H1 (cell line): Measurements from ENCODE around the gene TAF5. TPM values are rescaled to one million over a fixed set of nuclear protein-coding genes. Genes with fewer than 3 reads are reported as not detected.

Experiments
- CTCF ChIA-PET: fragments of 300-600 bp; sonication (Branson Sonifier 250); formaldehyde crosslinking; loops from one replicate; lab custom pipeline; 2021; ENCODE audit not compliant: partially characterized antibody; lab: Charles Lee
- POLR2A ChIA-PET: fragments of 300-600 bp; sonication (Branson Sonifier 250); formaldehyde crosslinking; loops from one replicate; lab custom pipeline; 2021; ENCODE audit warnings: inconsistent platforms; ENCODE audit not compliant: partially characterized antibody; lab: Charles Lee
- DNase-seq, 2 experiments: peaks; one replicate each; pipeline versions ENCODE4 v3.0.0 to v3.0.0-alpha.2; 2010 to 2022; ENCODE audit warnings: low spot score in 2 of 2, low read depth in 1 of 2, mixed read lengths in 1 of 2
- FAIRE-seq: peaks from 2 replicates; lab custom pipeline; 2011; peaks lifted over from hg19 to GRCh38; lab: Jason Lieb, UNC
- H2AFZ ChIP-seq: 2 replicates; pipeline ENCODE4 v1.8.1; 2012; ENCODE audit warnings: low read length, inconsistent platforms
- H2AK5ac ChIP-seq: 2 replicates; pipeline ENCODE4 v1.6.1; 2013; ENCODE audit warnings: low read depth, low read length
- H2BK120ac ChIP-seq: replicated peaks from 2 replicates; pipeline ENCODE3; 2013; ENCODE audit warnings: low read depth, low read length, inconsistent platforms
- H2BK12ac ChIP-seq: 2 replicates; pipeline ENCODE4 v1.6.1; 2013; ENCODE audit warnings: low read depth, low read length
- H2BK15ac ChIP-seq: 2 replicates; pipeline ENCODE4 v1.6.1; 2013; ENCODE audit warnings: low read length
- H2BK20ac ChIP-seq: 2 replicates; pipeline ENCODE4 v1.6.1; 2013; ENCODE audit warnings: low read length
- H2BK5ac ChIP-seq: 2 replicates; pipeline ENCODE4 v1.6.1; 2013; ENCODE audit warnings: low read depth, low read length
- H3K14ac ChIP-seq: 2 replicates; pipeline ENCODE4 v1.6.1; 2013; ENCODE audit warnings: inconsistent platforms; ENCODE audit not compliant: insufficient read length
- H3K18ac ChIP-seq: 2 replicates; pipeline ENCODE4 v1.6.1; 2013; ENCODE audit warnings: low read length; ENCODE audit errors: extremely low read depth
- H3K23ac ChIP-seq: 2 replicates; pipeline ENCODE4 v1.6.1; 2013; ENCODE audit warnings: inconsistent platforms; ENCODE audit not compliant: insufficient read length
- H3K23me2 ChIP-seq: 2 replicates; pipeline ENCODE4 v1.6.1; 2013; ENCODE audit warnings: low read depth, low read length
- H3K27ac ChIP-seq: 2 replicates; pipeline ENCODE4 v1.6.1; 2011; ENCODE audit warnings: low read depth, low read length, inconsistent platforms
- H3K27me3 ChIP-seq, 4 experiments: replicated peaks in 1 of 4; 1 replicate in 1 of 4; 2 replicates in 3 of 4; pipeline versions ENCODE4 v1.6.1 to v1.8.1; 2011 to 2013; ENCODE audit warnings: low read length in 3 of 4, mild to moderate bottlenecking in 3 of 4, inconsistent platforms in 2 of 4, mixed read lengths in 2 of 4, moderate library complexity in 1 of 4; ENCODE audit not compliant: control insufficient read depth in 3 of 4, insufficient read depth in 3 of 4; ENCODE audit errors: extremely low read depth in 1 of 4
- H3K36me3 ChIP-seq, 4 experiments: 2 replicates each; pipeline versions ENCODE4 v1.6.1 to v1.8.1; 2011 to 2013; ENCODE audit warnings: mild to moderate bottlenecking in 4 of 4, low read length in 3 of 4, moderate library complexity in 2 of 4, control low read depth in 1 of 4, inconsistent platforms in 1 of 4; ENCODE audit not compliant: insufficient read depth in 4 of 4, control insufficient read depth in 2 of 4
- H3K4ac ChIP-seq: replicated peaks from 2 replicates; pipeline ENCODE3; 2013; ENCODE audit warnings: low read length, low read depth, mixed read lengths, inconsistent platforms; ENCODE audit not compliant: insufficient read length
- H3K4me1 ChIP-seq, 4 experiments: replicated peaks in 1 of 4; 1 replicate in 1 of 4; 2 replicates in 3 of 4; pipeline versions ENCODE4 v1.6.1 to v1.8.1; 2011 to 2013; ENCODE audit warnings: low read length in 3 of 4, inconsistent platforms in 2 of 4, mixed read lengths in 1 of 4; ENCODE audit not compliant: insufficient read depth in 4 of 4, control insufficient read depth in 3 of 4
- H3K4me2 ChIP-seq, 2 experiments: 2 replicates each; pipeline versions ENCODE4 v1.6.1 to v1.8.1; 2011 to 2013; ENCODE audit warnings: low read depth in 2 of 2, low read length in 2 of 2, control low read depth in 1 of 2, inconsistent platforms in 1 of 2, mild to moderate bottlenecking in 1 of 2; ENCODE audit not compliant: insufficient read depth in 1 of 2
- H3K4me3 ChIP-seq, 4 experiments: fragments of 200-600, 300-600 bp in 1 of 4; sonication (generic), shearing (Covaris generic), sonication (Bioruptor Twin) in 1 of 4; 2 replicates each; pipeline versions ENCODE4 v1.5.1 to v1.8.1; 2011 to 2016; ENCODE audit warnings: low read length in 4 of 4, low read depth in 3 of 4, control low read depth in 2 of 4, inconsistent platforms in 2 of 4, mild to moderate bottlenecking in 2 of 4, mixed read lengths in 1 of 4, moderate library complexity in 1 of 4; ENCODE audit not compliant: insufficient read depth in 2 of 4; ENCODE audit errors: extremely low read depth in 1 of 4
- H3K56ac ChIP-seq: replicated peaks from 2 replicates; pipeline ENCODE3; 2013; ENCODE audit warnings: low read depth, mild to moderate bottlenecking, mixed read lengths, low read length, inconsistent platforms; ENCODE audit not compliant: insufficient read length
- H3K79me1 ChIP-seq: 2 replicates; pipeline ENCODE4 v1.6.1; 2013; ENCODE audit warnings: low read depth, low read length, control low read depth
- H3K79me2 ChIP-seq, 2 experiments: 2 replicates each; pipeline versions ENCODE4 v1.6.1 to v1.8.1; 2012 to 2013; ENCODE audit warnings: low read length in 2 of 2, mild to moderate bottlenecking in 2 of 2, inconsistent platforms in 1 of 2; ENCODE audit not compliant: insufficient read depth in 2 of 2, control insufficient read depth in 1 of 2
- H3K9ac ChIP-seq, 4 experiments: replicated peaks in 1 of 4; 1 replicate in 1 of 4; 2 replicates in 3 of 4; pipeline versions ENCODE4 v1.6.1 to v1.8.1; 2011 to 2013; ENCODE audit warnings: low read depth in 3 of 4, low read length in 3 of 4, control low read depth in 2 of 4, mild to moderate bottlenecking in 2 of 4, moderate library complexity in 2 of 4, inconsistent platforms in 1 of 4; ENCODE audit errors: extremely low read depth in 1 of 4
- H3K9me3 ChIP-seq, 2 experiments: 2 replicates each; pipeline versions ENCODE4 v1.6.1 to v1.8.1; 2012 to 2013; ENCODE audit warnings: mild to moderate bottlenecking in 2 of 2, moderate library complexity in 2 of 2, control low read depth in 1 of 2, inconsistent platforms in 1 of 2, low read depth in 1 of 2, low read length in 1 of 2, mixed read lengths in 1 of 2; ENCODE audit not compliant: insufficient read depth in 2 of 2
- H4K20me1 ChIP-seq, 2 experiments: replicated peaks in 1 of 2; 2 replicates each; pipeline versions ENCODE3 to v1.8.1; 2011 to 2013; ENCODE audit warnings: inconsistent platforms in 2 of 2, low read length in 2 of 2, mild to moderate bottlenecking in 1 of 2; ENCODE audit not compliant: insufficient read depth in 2 of 2, control insufficient read depth in 1 of 2
- H4K5ac ChIP-seq: 2 replicates; pipeline ENCODE4 v1.6.1; 2013; ENCODE audit warnings: low read length, low read depth, mixed read lengths, inconsistent platforms; ENCODE audit not compliant: insufficient read length
- H4K8ac ChIP-seq: 2 replicates; pipeline ENCODE4 v1.8.0; 2013; ENCODE audit warnings: mild to moderate bottlenecking, moderate library complexity, low read length, inconsistent platforms; ENCODE audit not compliant: insufficient read depth; ENCODE audit errors: extremely low read depth
- H4K91ac ChIP-seq: replicated peaks from 2 replicates; pipeline ENCODE3; 2013; ENCODE audit warnings: low read length, mixed read lengths, inconsistent platforms; ENCODE audit not compliant: insufficient read length
- ASH2L ChIP-seq: fragments of 200-600, 300-600 bp; sonication (generic); IDR thresholded peaks from one replicate; pipeline ENCODE4 v1.7.1; 2017; ENCODE audit warnings: low read length
- BACH1 ChIP-seq: IDR thresholded peaks from 2 replicates; pipeline ENCODE4 v1.6.1; 2012; ENCODE audit warnings: low read length, improper control_type of control experiment
- CBX8 ChIP-seq: fragments of 300-800, 300-1000 bp; sonication (generic); IDR thresholded peaks from 2 replicates; pipeline ENCODE4 v1.7.1; 2016; ENCODE audit warnings: low read depth, low read length, borderline replicate concordance
- CHD1 ChIP-seq: IDR thresholded peaks from 2 replicates; pipeline ENCODE4 v1.6.1; 2012; ENCODE audit warnings: low read depth, low read length, improper control_type of control experiment
- CHD2 ChIP-seq: IDR thresholded peaks from 2 replicates; pipeline ENCODE4 v1.6.1; 2012; ENCODE audit warnings: low read length, improper control_type of control experiment
- EZH2 ChIP-seq: fragments of 200-600 bp; sonication (generic); IDR thresholded peaks from 2 replicates; pipeline ENCODE4 v1.7.1; 2012; ENCODE audit warnings: low read depth, mild to moderate bottlenecking, moderate library complexity, low read length, inconsistent platforms; ENCODE audit not compliant: severe bottlenecking
- GABPA ChIP-seq: IDR thresholded peaks from 2 replicates; pipeline ENCODE4 v1.6.1; 2011; ENCODE audit warnings: mild to moderate bottlenecking, low read length, moderate library complexity, borderline replicate concordance; ENCODE audit not compliant: insufficient read depth
- PHF8 ChIP-seq: fragments of 200-600 bp; sonication (generic); conservative IDR thresholded peaks from 2 replicates; pipeline ENCODE4 v1.7.1; 2012; ENCODE audit warnings: low read depth, mild to moderate bottlenecking, inconsistent platforms, low read length, moderate library complexity
- RNF2 ChIP-seq: fragments of 200-900, 300-1000 bp; sonication (generic); IDR thresholded peaks from 2 replicates; pipeline ENCODE4 v1.7.1; 2016; ENCODE audit warnings: borderline replicate concordance, low read depth, mild to moderate bottlenecking, antibody characterized with exemption, low read length; ENCODE audit not compliant: poor library complexity, severe bottlenecking; ENCODE audit errors: missing control alignments
- SIN3A ChIP-seq, 2 experiments: IDR thresholded peaks in 1 of 2; conservative IDR thresholded peaks in 1 of 2; 2 replicates each; pipeline ENCODE4 v1.6.1; 2011 to 2012; ENCODE audit warnings: low read length in 2 of 2, improper control_type of control experiment in 1 of 2, low read depth in 1 of 2, mild to moderate bottlenecking in 1 of 2
- SRF ChIP-seq: IDR thresholded peaks from 2 replicates; pipeline ENCODE4 v1.6.1; 2011; ENCODE audit warnings: mild to moderate bottlenecking, low read depth, low read length, moderate library complexity
- SUZ12 ChIP-seq: fragments of 200-600 bp; sonication (generic); IDR thresholded peaks from 2 replicates; pipeline ENCODE4 v1.6.1; 2012; ENCODE audit warnings: mild to moderate bottlenecking, inconsistent platforms, low read length, moderate library complexity, mixed read lengths
- TAF7 ChIP-seq: optimal IDR thresholded peaks from 2 replicates; pipeline ENCODE3; 2011; ENCODE audit warnings: low read depth, mild to moderate bottlenecking, inconsistent platforms, low read length, moderate library complexity, borderline replicate concordance
- ZNF274 ChIP-seq: IDR thresholded peaks from 2 replicates; pipeline ENCODE4 v1.7.0; 2012; ENCODE audit warnings: low read length, borderline replicate concordance; ENCODE audit errors: extremely low read depth
- WGBS, 2 experiments: shearing (Covaris generic) in 1 of 2; methylation state at CpG; one replicate each; pipeline versions ENCODE4 v1.1.6 to v1.1.7; 2013 to 2015; ENCODE audit warnings: low lambda C conversion rate in 2 of 2, mixed read lengths in 2 of 2, inconsistent platforms in 1 of 2, low coverage in 1 of 2, missing lambda C conversion rate in 1 of 2; ENCODE audit not compliant: insufficient replicate concordance in 2 of 2, insufficient coverage in 1 of 2, insufficient read length in 1 of 2; ENCODE audit errors: extremely low coverage in 1 of 2, missing lambda C conversion rate in 1 of 2; 5-methylcytosine and 5-hydroxymethylcytosine counted together
- polyA plus RNA-seq, 7 experiments: library from polyadenylated mRNA; depleted of rRNA in 3 of 7; stranded (reverse) in 5 of 7; unstranded in 2 of 7; fragments of >200 nt in 5 of 7; fragments of 200-250 nt in 2 of 7; gene quantifications; 1 replicate in 5 of 7; 2 replicates in 1 of 7; 4 replicates in 1 of 7; pipeline versions ENCODE4 v1.2.1 to v1.2.3, GENCODE V29; 2011 to 2013; ENCODE audit warnings: missing spikeins in 2 of 7, mixed read lengths in 2 of 7
- total RNA-seq: library from RNA; stranded (reverse); fragmentation: NEBNext Ultra II Directional; extraction: Animal tissue kit (Norgen Biotek cat#: 25700); gene quantifications from 2 replicates; pipeline ENCODE4 v1.2.1, GENCODE V29; 2021

Gene TAF5
- total and polyA plus RNA-seq, 2 of the 8 experiments (the other 6 are each of a cell fraction or from before 2014, with no cell fraction given): 5.8 to 15.6 TPM

- Histone ChIP-seq H4K20me1 (peaks cover 7 to 14% of the 10 kb centered on the region in 2 experiments), H3K4ac (no peak overlapping the region), H3K4me2 (no peak overlapping the region), H3K27me3 (no peaks in the 10 kb centered on the region), H3K27ac (no peak overlapping the region), H3K4me1 (no peaks in the 10 kb centered on the region), H3K79me1 (no peaks in the 10 kb centered on the region), H3K4me3 (no peak overlapping the region), H2AK5ac (no peak overlapping the region), H2AFZ (no peak overlapping the region), H4K8ac (no peak overlapping the region), H3K18ac (no peak overlapping the region), H2BK5ac (no peak overlapping the region), H3K56ac (no peak overlapping the region), H2BK120ac (no peak overlapping the region), H2BK20ac (no peak overlapping the region), H3K36me3 (peaks cover 63 to 94% (median 89%) of the 10 kb centered on the region in 4 experiments), H4K5ac (no peak overlapping the region), H3K79me2 (no peaks in the 10 kb centered on the region), H2BK15ac (no peak overlapping the region), H3K23me2 (no peaks in the 10 kb centered on the region), H3K9ac (no peak overlapping the region), H3K23ac (no peak overlapping the region), H3K9me3 (no peaks in the 10 kb centered on the region), H4K91ac (no peak overlapping the region), H2BK12ac (no peak overlapping the region), H3K14ac (no peak overlapping the region)
- no peak for FAIRE-seq
- ChIA-PET POLR2A (interaction anchor here (1.2 kb wide), 1 partner anchor 13 kb away, joined by 3 read pairs; no protein-coding TSS in a partner anchor), CTCF (interaction anchor here (0.8 to 4.3 kb wide), 6 partner anchors 21 to 74 kb away, joined by 3 to 35 read pairs (median 4); partner anchors contain the start of gene CALHM1)
- WGBS, 2 experiments: 91% methylated on average over 4 of the region's 4 CpGs; no CpG with 5 or more reads in 1 of the 2 experiments
- DNase-seq: no peak
- TF ChIP-seq PHF8 (no peak), CHD2 (no peak), EZH2 (no peak), RNF2 (no peak), SRF (no peak), BACH1 (no peak), GABPA (no peak), CHD1 (no peak), TAF7 (no peak), CBX8 (no peak), SIN3A (conservative IDR thresholded peaks at IDR 0.05 in 1 of 2, IDR thresholded peaks at IDR 0.05 in 1 of 2; ENCODE audit: low read depth in 1 of 2, low read length in 2 of 2) (no peak), SUZ12 (no peak), ZNF274 (no peak), ASH2L (no peak)
Measured at GRCh38 chr10:103419101-103419500, 51.3 kb downstream of the TAF5 start.
